SK-N-SH (cell line): ENCODE measurements around the gene ATF6. TPM values are rescaled to one million over a fixed set of nuclear protein-coding genes. Genes with fewer than 3 reads are reported as not detected.

ENCODE experiments used
- CTCF ChIA-PET: fragments of 300-600, 350-600 bp; formaldehyde crosslinking; extraction: SDS; loops from one replicate; lab custom pipeline; 2021; lab: Yijun Ruan, JAX
- POLR2A ChIA-PET: fragments of 350-600 bp; sonication (Branson Sonifier 250); formaldehyde crosslinking; extraction: SDS; loops from one replicate; lab custom pipeline; 2020; ENCODE audit warnings: antibody characterized with exemption, inconsistent platforms; lab: Yijun Ruan, JAX
- DNase-seq: peaks from one replicate; pipeline ENCODE4 v3.0.0; 2012
- H2AFZ ChIP-seq: fragments of 200-600 bp; sonication (generic); 2 replicates; pipeline ENCODE4 v1.8.1; 2016; ENCODE audit warnings: antibody characterized with exemption, mild to moderate bottlenecking, low read depth
- H3F3A ChIP-seq: fragments of 200-600 bp; sonication (generic); replicated peaks from 2 replicates; pipeline ENCODE3; 2016; ENCODE audit warnings: antibody characterized with exemption, mild to moderate bottlenecking; ENCODE audit not compliant: insufficient read depth
- H3K27ac ChIP-seq, 2 experiments: fragments of 200-500 bp in 1 of 2; fragments of 200-600 bp in 1 of 2; sonication (Bioruptor generic) in 1 of 2; sonication (generic), shearing (Covaris generic) in 1 of 2; 2 replicates each; pipeline versions ENCODE4 v1.5.1 to v1.6.1; 2014 to 2016; ENCODE audit warnings: low read depth in 2 of 2, inconsistent platforms in 1 of 2, low read length in 1 of 2, mild to moderate bottlenecking in 1 of 2, mixed read lengths in 1 of 2
- H3K27me3 ChIP-seq: fragments of 200-600 bp; sonication (generic), shearing (Covaris generic); 2 replicates; pipeline ENCODE4 v1.6.1; 2016; ENCODE audit warnings: mixed run types; ENCODE audit not compliant: insufficient read depth
- H3K36me3 ChIP-seq, 2 experiments: fragments of 200-500 bp in 1 of 2; fragments of 200-600 bp in 1 of 2; sonication (Bioruptor generic) in 1 of 2; sonication (generic) in 1 of 2; replicated peaks in 1 of 2; 2 replicates each; pipeline versions ENCODE3 to v1.5.1; 2014 to 2016; ENCODE audit warnings: low read length in 1 of 2, mild to moderate bottlenecking in 1 of 2; ENCODE audit not compliant: insufficient read depth in 2 of 2, control insufficient read depth in 1 of 2
- H3K4me1 ChIP-seq, 2 experiments: fragments of 200-500 bp in 1 of 2; fragments of 200-600 bp in 1 of 2; sonication (Bioruptor generic) in 1 of 2; sonication (generic), shearing (Covaris generic) in 1 of 2; 2 replicates each; pipeline versions ENCODE4 v1.5.1 to v1.6.1; 2014 to 2016; ENCODE audit warnings: low read depth in 1 of 2, low read length in 1 of 2, mixed run types in 1 of 2; ENCODE audit not compliant: insufficient read depth in 2 of 2, control insufficient read depth in 1 of 2
- H3K4me2 ChIP-seq: fragments of 200-600 bp; sonication (generic), shearing (Covaris generic); 2 replicates; pipeline ENCODE4 v1.6.1; 2017; ENCODE audit warnings: mixed run types
- H3K4me3 ChIP-seq, 2 experiments: fragments of 200-500 bp in 1 of 2; fragments of 200-600 bp in 1 of 2; sonication (Bioruptor generic) in 1 of 2; sonication (generic), shearing (Covaris generic) in 1 of 2; 2 replicates each; pipeline versions ENCODE4 v1.5.1 to v1.8.1; 2014 to 2016; ENCODE audit warnings: low read depth in 2 of 2, inconsistent platforms in 1 of 2, low read length in 1 of 2, mild to moderate bottlenecking in 1 of 2, mixed read lengths in 1 of 2, moderate library complexity in 1 of 2
- H3K79me2 ChIP-seq: fragments of 200-600 bp; sonication (generic); 2 replicates; pipeline ENCODE4 v1.8.1; 2017; ENCODE audit warnings: mild to moderate bottlenecking; ENCODE audit not compliant: insufficient read depth
- H3K9ac ChIP-seq: fragments of 200-600 bp; sonication (generic); 2 replicates; pipeline ENCODE4 v1.6.1; 2017; ENCODE audit warnings: mixed run types
- H3K9me2 ChIP-seq: fragments of 200-600 bp; sonication (generic); 2 replicates; pipeline ENCODE4 v1.6.1; 2017; ENCODE audit warnings: mixed run types
- H3K9me3 ChIP-seq: fragments of 200-600 bp; sonication (generic); 2 replicates; pipeline ENCODE4 v1.6.1; 2017; ENCODE audit warnings: mixed run types, mild to moderate bottlenecking, moderate library complexity
- H4K20me1 ChIP-seq: fragments of 200-600 bp; sonication (generic); 2 replicates; pipeline ENCODE4 v1.6.1; 2017; ENCODE audit warnings: mild to moderate bottlenecking, mixed run types; ENCODE audit not compliant: insufficient read depth
- CHD2 ChIP-seq: fragments of 150-350 bp; IDR thresholded peaks from 2 replicates; pipeline ENCODE4 v1.6.1; 2018; ENCODE audit warnings: low read length; ENCODE audit not compliant: partially characterized antibody
- ELF1 ChIP-seq: IDR thresholded peaks from 2 replicates; pipeline ENCODE4 v1.4.0; 2012
- EZH2phosphoT487 ChIP-seq: fragments of 200-600 bp; sonication (generic); IDR thresholded peaks from 2 replicates; pipeline ENCODE4 v1.6.1; 2017; ENCODE audit warnings: low read depth, mixed run types, mild to moderate bottlenecking, antibody characterized with exemption, moderate library complexity, borderline replicate concordance
- FOXJ3 ChIP-seq: sonication (generic); formaldehyde crosslinking; IDR thresholded peaks from 2 replicates; pipeline ENCODE4 v1.5.1; 2020; ENCODE audit warnings: mild to moderate bottlenecking, missing genetic modification reagents
- FOXM1 ChIP-seq: IDR thresholded peaks from 2 replicates; pipeline ENCODE4 v1.4.0; 2012; ENCODE audit warnings: low read depth, mild to moderate bottlenecking
- GATA2 ChIP-seq: sonication (generic); formaldehyde crosslinking; IDR thresholded peaks from 2 replicates; pipeline ENCODE4 v1.5.0; 2020; ENCODE audit warnings: mild to moderate bottlenecking, missing genetic modification reagents
- JUND ChIP-seq: IDR thresholded peaks from 2 replicates; pipeline ENCODE4 v1.4.0; 2012
- MEF2A ChIP-seq: IDR thresholded peaks from 2 replicates; pipeline ENCODE4 v1.4.0; 2012; ENCODE audit warnings: low read depth, borderline replicate concordance
- MXI1 ChIP-seq: IDR thresholded peaks from 2 replicates; pipeline ENCODE4 v1.6.1; 2012; ENCODE audit warnings: mild to moderate bottlenecking, low read depth, low read length, improper control_type of control experiment
- NFIC ChIP-seq: IDR thresholded peaks from 2 replicates; pipeline ENCODE4 v1.4.0; 2012; ENCODE audit warnings: borderline replicate concordance
- POLR2AphosphoS5 ChIP-seq: IDR thresholded peaks from 2 replicates; pipeline ENCODE4 v1.6.1; 2012; ENCODE audit warnings: low read depth, low read length
- RAD21 ChIP-seq: IDR thresholded peaks from 2 replicates; pipeline ENCODE4 v1.6.1; 2012; ENCODE audit warnings: mild to moderate bottlenecking, low read length
- RXRA ChIP-seq: IDR thresholded peaks from 2 replicates; pipeline ENCODE4 v1.4.0; 2012; ENCODE audit warnings: low read depth, mild to moderate bottlenecking, borderline replicate concordance
- SMC3 ChIP-seq: IDR thresholded peaks from 2 replicates; pipeline ENCODE4 v1.6.1; 2012; ENCODE audit warnings: low read depth, low read length, improper control_type of control experiment
- TEAD4 ChIP-seq: IDR thresholded peaks from 2 replicates; pipeline ENCODE4 v1.4.0; 2012; ENCODE audit warnings: mild to moderate bottlenecking, borderline replicate concordance; ENCODE audit not compliant: insufficient read depth
- YY1 ChIP-seq: IDR thresholded peaks from 2 replicates; pipeline ENCODE4 v1.4.0; 2012; ENCODE audit warnings: low read depth, mild to moderate bottlenecking
- WGBS: methylation state at CpG from one replicate; pipeline ENCODE4 v1.1.6; 2017; ENCODE audit warnings: low lambda C conversion rate; 5-methylcytosine and 5-hydroxymethylcytosine counted together
- polyA plus RNA-seq, 3 experiments: library from polyadenylated mRNA; depleted of rRNA; stranded (reverse); fragments of >200 nt; gene quantifications; 2 replicates each; pipeline ENCODE4 v1.2.3, GENCODE V29; 2012
- TF ChIP-seq, protein P1 (sequence below): IDR thresholded peaks from 2 replicates; pipeline ENCODE4 v1.6.1; 2012; ENCODE audit warnings: mild to moderate bottlenecking, low read depth, low read length, moderate library complexity
- TF ChIP-seq, protein P2 (sequence below): fragments of 150-350 bp; IDR thresholded peaks from 2 replicates; pipeline ENCODE4 v1.6.1; 2016; ENCODE audit warnings: mild to moderate bottlenecking, low read depth, low read length
- TF ChIP-seq, protein P3 (sequence below): IDR thresholded peaks from 2 replicates; pipeline ENCODE4 v1.4.0; 2012; ENCODE audit warnings: low read depth, borderline replicate concordance

Gene ATF6
- polyA plus RNA-seq, 1 of the 3 experiments (the other 2 are of a cell fraction), result 8.8 TPM

DNA sequence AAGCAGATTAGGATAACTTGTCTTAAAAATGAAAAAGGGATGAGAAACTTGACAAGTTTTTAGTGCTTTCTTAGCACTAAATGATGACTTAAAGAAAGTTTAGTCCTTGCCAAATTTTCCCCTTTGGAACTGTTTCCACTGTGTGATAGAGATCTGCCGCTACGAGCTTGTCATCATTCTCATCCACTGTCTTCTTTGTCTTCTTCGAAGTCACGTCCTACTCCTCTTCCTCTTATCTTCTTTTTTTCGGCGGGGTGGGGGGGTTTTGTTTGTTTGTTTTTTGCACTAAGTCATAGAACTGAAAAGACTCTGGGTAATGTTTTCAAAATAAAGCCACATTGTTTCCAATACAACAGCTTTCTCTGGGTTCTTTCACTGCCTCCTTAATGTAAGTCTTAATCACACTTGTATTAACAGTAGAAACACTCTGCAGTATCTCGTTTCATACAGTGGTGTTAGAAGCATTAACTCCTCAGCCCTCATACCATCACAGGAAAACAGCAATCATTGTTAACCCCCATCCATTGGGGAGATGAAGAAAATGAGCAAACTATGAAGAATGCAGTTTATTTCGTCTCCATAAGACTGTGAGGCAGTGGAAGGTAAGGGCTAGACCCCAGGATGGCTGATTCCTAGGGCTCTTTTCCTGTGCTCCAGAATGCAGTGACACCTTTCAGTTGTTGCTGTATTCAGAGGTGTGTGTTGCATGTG lies 175.8 kb downstream of the ATF6 start (continued):
- TF ChIP-seq FOXM1, result no peak

DNA sequence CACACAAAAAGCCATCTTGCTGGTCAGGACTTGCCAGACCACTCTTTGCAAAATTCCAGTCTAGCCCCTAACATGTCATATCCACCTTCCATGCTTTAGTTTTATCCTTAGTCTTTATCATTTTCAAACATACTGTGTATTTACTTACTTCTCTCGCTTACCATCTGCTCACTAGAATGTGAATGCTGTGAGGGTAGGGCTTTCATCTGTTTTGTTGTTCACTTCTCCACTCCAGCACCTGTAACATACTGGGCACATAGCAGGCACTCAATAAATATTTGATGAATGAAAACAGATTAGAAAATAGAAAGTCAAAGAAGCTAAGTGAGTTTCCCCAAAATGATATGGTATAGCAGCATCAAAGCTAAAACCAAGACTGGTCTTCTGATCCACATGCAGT lies 177.6 kb downstream of the ATF6 start:
- no peak overlapping the region for H2AFZ ChIP-seq
- H3K9me2 ChIP-seq, result no peaks in the 10 kb centered on the region
- H3K79me2 ChIP-seq, result no peaks in the 10 kb centered on the region
- no peaks in the 10 kb centered on the region for H3K36me3 ChIP-seq
- POLR2A ChIA-PET, result no interaction called here
- H3K4me2 ChIP-seq, result no peak overlapping the region
- WGBS, result 100% methylated on average over 1 of the region's 1 CpG
- CTCF ChIA-PET, result no interaction called here
- no peak overlapping the region for H3K27ac ChIP-seq
- H3K9me3 ChIP-seq, result no peaks in the 10 kb centered on the region
- no peaks in the 10 kb centered on the region for H3F3A ChIP-seq
- TF ChIP-seq ELF1 (no peak), GATA2 (no peak), NFIC (no peak), RAD21 (no peak), EZH2phosphoT487 (no peak), MEF2A (no peak), MXI1 (no peak), FOXJ3 (no peak), RXRA (no peak), TEAD4 (no peak), SMC3 (no peak), CHD2 (no peak), JUND (no peak), POLR2AphosphoS5 (no peak), YY1 (no peak)
- TF ChIP-seq, protein P1, sequence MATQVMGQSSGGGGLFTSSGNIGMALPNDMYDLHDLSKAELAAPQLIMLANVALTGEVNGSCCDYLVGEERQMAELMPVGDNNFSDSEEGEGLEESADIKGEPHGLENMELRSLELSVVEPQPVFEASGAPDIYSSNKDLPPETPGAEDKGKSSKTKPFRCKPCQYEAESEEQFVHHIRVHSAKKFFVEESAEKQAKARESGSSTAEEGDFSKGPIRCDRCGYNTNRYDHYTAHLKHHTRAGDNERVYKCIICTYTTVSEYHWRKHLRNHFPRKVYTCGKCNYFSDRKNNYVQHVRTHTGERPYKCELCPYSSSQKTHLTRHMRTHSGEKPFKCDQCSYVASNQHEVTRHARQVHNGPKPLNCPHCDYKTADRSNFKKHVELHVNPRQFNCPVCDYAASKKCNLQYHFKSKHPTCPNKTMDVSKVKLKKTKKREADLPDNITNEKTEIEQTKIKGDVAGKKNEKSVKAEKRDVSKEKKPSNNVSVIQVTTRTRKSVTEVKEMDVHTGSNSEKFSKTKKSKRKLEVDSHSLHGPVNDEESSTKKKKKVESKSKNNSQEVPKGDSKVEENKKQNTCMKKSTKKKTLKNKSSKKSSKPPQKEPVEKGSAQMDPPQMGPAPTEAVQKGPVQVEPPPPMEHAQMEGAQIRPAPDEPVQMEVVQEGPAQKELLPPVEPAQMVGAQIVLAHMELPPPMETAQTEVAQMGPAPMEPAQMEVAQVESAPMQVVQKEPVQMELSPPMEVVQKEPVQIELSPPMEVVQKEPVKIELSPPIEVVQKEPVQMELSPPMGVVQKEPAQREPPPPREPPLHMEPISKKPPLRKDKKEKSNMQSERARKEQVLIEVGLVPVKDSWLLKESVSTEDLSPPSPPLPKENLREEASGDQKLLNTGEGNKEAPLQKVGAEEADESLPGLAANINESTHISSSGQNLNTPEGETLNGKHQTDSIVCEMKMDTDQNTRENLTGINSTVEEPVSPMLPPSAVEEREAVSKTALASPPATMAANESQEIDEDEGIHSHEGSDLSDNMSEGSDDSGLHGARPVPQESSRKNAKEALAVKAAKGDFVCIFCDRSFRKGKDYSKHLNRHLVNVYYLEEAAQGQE, result no peak
- TF ChIP-seq, protein P2, sequence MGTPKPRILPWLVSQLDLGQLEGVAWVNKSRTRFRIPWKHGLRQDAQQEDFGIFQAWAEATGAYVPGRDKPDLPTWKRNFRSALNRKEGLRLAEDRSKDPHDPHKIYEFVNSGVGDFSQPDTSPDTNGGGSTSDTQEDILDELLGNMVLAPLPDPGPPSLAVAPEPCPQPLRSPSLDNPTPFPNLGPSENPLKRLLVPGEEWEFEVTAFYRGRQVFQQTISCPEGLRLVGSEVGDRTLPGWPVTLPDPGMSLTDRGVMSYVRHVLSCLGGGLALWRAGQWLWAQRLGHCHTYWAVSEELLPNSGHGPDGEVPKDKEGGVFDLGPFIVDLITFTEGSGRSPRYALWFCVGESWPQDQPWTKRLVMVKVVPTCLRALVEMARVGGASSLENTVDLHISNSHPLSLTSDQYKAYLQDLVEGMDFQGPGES, result no peak
- TF ChIP-seq, protein P3, sequence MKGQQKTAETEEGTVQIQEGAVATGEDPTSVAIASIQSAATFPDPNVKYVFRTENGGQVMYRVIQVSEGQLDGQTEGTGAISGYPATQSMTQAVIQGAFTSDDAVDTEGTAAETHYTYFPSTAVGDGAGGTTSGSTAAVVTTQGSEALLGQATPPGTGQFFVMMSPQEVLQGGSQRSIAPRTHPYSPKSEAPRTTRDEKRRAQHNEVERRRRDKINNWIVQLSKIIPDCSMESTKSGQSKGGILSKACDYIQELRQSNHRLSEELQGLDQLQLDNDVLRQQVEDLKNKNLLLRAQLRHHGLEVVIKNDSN, result no peak
- no peaks in the 10 kb centered on the region for H3K27me3 ChIP-seq
- no peak for DNase-seq
- no peak overlapping the region for H3K9ac ChIP-seq
- H3K4me1 ChIP-seq, result peaks cover 0 to 3% of the 10 kb centered on the region in 2 experiments; a peak in 1 of 4 replicates
- no peak overlapping the region for H3K4me3 ChIP-seq
- no peaks in the 10 kb centered on the region for H4K20me1 ChIP-seq
